Keratinocyte (primary cell): ENCODE data around the gene PES1. TPM values are rescaled to one million over a fixed set of nuclear protein-coding genes. Genes with fewer than 3 reads are reported as not detected.

Source experiments
- DNase-seq: peaks from one replicate; pipeline ENCODE4 v3.0.0-alpha.2; 2011; ENCODE audit warnings: low read depth, missing footprints, low spot score
- FAIRE-seq: peaks from 2 replicates; lab custom pipeline; 2011; peaks lifted over from hg19 to GRCh38; lab: Jason Lieb, UNC
- H2AFZ ChIP-seq: 2 replicates; pipeline ENCODE4 v1.6.0; 2012; ENCODE audit warnings: low read length, control low read depth, inconsistent platforms; ENCODE audit not compliant: control insufficient read depth
- H3K27ac ChIP-seq: 2 replicates; pipeline ENCODE4 v1.5.1; 2011; ENCODE audit warnings: low read length; ENCODE audit not compliant: control insufficient read depth, insufficient read depth
- H3K27me3 ChIP-seq: 3 replicates; pipeline ENCODE4 v1.6.0; 2011; ENCODE audit warnings: low read length; ENCODE audit not compliant: control insufficient read depth, insufficient read depth; ENCODE audit errors: extremely low read depth
- H3K36me3 ChIP-seq, 2 experiments: 2 replicates in 1 of 2; 3 replicates in 1 of 2; pipeline ENCODE4 v1.5.1; 2011; ENCODE audit warnings: low read length in 2 of 2, mild to moderate bottlenecking in 1 of 2; ENCODE audit not compliant: control insufficient read depth in 2 of 2, insufficient read depth in 2 of 2; ENCODE audit errors: extremely low read depth in 1 of 2
- H3K4me1 ChIP-seq: 3 replicates; pipeline ENCODE4 v1.5.1; 2011; ENCODE audit warnings: low read length; ENCODE audit not compliant: control insufficient read depth, insufficient read depth; ENCODE audit errors: extremely low read depth
- H3K4me2 ChIP-seq: 3 replicates; pipeline ENCODE4 v1.6.0; 2011; ENCODE audit warnings: low read depth, low read length; ENCODE audit not compliant: control insufficient read depth, insufficient read depth; ENCODE audit errors: extremely low read depth
- H3K4me3 ChIP-seq, 3 experiments: fragments of 200-600 bp in 1 of 3; sonication (generic) in 1 of 3; 2 replicates in 2 of 3; 3 replicates in 1 of 3; pipeline ENCODE4 v1.5.1; 2011 to 2016; ENCODE audit warnings: low read length in 3 of 3, mild to moderate bottlenecking in 3 of 3, control low read depth in 2 of 3, inconsistent platforms in 1 of 3, low read depth in 1 of 3, mixed read lengths in 1 of 3, mixed run types in 1 of 3, moderate library complexity in 1 of 3; ENCODE audit not compliant: control insufficient read depth in 2 of 3, insufficient read depth in 2 of 3; ENCODE audit errors: extremely low read depth in 1 of 3
- H3K79me2 ChIP-seq: 2 replicates; pipeline ENCODE4 v1.6.0; 2012; ENCODE audit warnings: low read length; ENCODE audit not compliant: control insufficient read depth, insufficient read depth
- H3K9ac ChIP-seq: 3 replicates; pipeline ENCODE4 v1.6.0; 2011; ENCODE audit warnings: low read length; ENCODE audit not compliant: control insufficient read depth, insufficient read depth; ENCODE audit errors: extremely low read depth
- H3K9me1 ChIP-seq: 3 replicates; pipeline ENCODE4 v1.6.0; 2011; ENCODE audit warnings: low read length; ENCODE audit not compliant: control insufficient read depth, insufficient read depth; ENCODE audit errors: extremely low read depth
- H3K9me3 ChIP-seq: 2 replicates; pipeline ENCODE4 v1.5.1; 2012; ENCODE audit warnings: low read depth, low read length; ENCODE audit not compliant: control insufficient read depth
- H4K20me1 ChIP-seq: 3 replicates; pipeline ENCODE4 v1.6.0; 2011; ENCODE audit warnings: low read length; ENCODE audit not compliant: control insufficient read depth, insufficient read depth; ENCODE audit errors: extremely low read depth
- CTCF ChIP-seq, 3 experiments: IDR thresholded peaks in 1 of 3; conservative IDR thresholded peaks in 1 of 3; optimal IDR thresholded peaks in 1 of 3; 2 replicates in 2 of 3; 3 replicates in 1 of 3; pipeline versions ENCODE3 to v1.5.1; 2011; ENCODE audit warnings: low read length in 3 of 3, mild to moderate bottlenecking in 3 of 3, moderate library complexity in 2 of 3, control low read depth in 1 of 3, inconsistent platforms in 1 of 3; ENCODE audit not compliant: insufficient read depth in 2 of 3; ENCODE audit errors: extremely low read depth in 1 of 3
- EZH2 ChIP-seq: IDR thresholded peaks from one replicate; pipeline ENCODE4 v1.6.1; 2012; ENCODE audit warnings: inconsistent platforms, mild to moderate bottlenecking, low read length, moderate library complexity
- dilution Hi-C: fragments of 300-500 bp; cut with MboI; formaldehyde crosslinking; loops from one replicate; pipeline ENCODE4 v1.7.0; 2020; ENCODE audit warnings: low sequenced_read_pairs; ENCODE audit not compliant: extremely low pct_ligation_motif_present
- polyA plus RNA-seq, 5 experiments: library from polyadenylated mRNA; depleted of rRNA in 3 of 5; stranded (reverse) in 3 of 5; stranded (forward) in 1 of 5; unstranded in 1 of 5; fragments of >200 nt; gene quantifications; 1 replicate in 1 of 5; 2 replicates in 3 of 5; 3 replicates in 1 of 5; pipeline versions ENCODE4 v1.2.1 to v1.2.3, GENCODE V29; 2011 to 2012; ENCODE audit warnings: missing spikeins in 2 of 5, low read depth in 1 of 5, low replicate concordance in 1 of 5

PES1 gene
- polyA plus RNA-seq, 1 donor (not counting 4 experiments of a cell fraction or from before 2014, with no cell fraction given): 116 TPM

GRCh38 chr22:30537083-30537731, 54.5 kb downstream of the PES1 start:
- TF ChIP-seq EZH2 (no peak), CTCF (optimal IDR thresholded peaks at IDR 0.05 in 1 of 3, IDR thresholded peaks at IDR 0.05 in 1 of 3, conservative IDR thresholded peaks at IDR 0.05 in 1 of 3; ENCODE audit: extremely low read depth in 1 of 3, insufficient read depth in 2 of 3, low read length in 3 of 3) (no peak)
- H3K9me1 ChIP-seq: no peaks in the 10 kb centered on the region
- DNase-seq: no peak
- H3K4me1 ChIP-seq: no peaks in the 10 kb centered on the region
- H3K4me3 ChIP-seq: no peak overlapping the region
- H3K27ac ChIP-seq: no peak overlapping the region
- H3K27me3 ChIP-seq: peaks cover 11% of the 10 kb centered on the region
- H2AFZ ChIP-seq: no peak overlapping the region
- H3K9ac ChIP-seq: no peak overlapping the region
- dilution Hi-C loops: no loop called here
- H4K20me1 ChIP-seq: no peaks in the 10 kb centered on the region
- H3K36me3 ChIP-seq: no peaks in the 10 kb centered on the region
- no peaks in the 10 kb centered on the region for H3K9me3 ChIP-seq
- FAIRE-seq: no peak
- H3K4me2 ChIP-seq: no peak overlapping the region
- no peaks in the 10 kb centered on the region for H3K79me2 ChIP-seq

GRCh38 chr22:30535182-30535581, 56.5 kb downstream of the PES1 start:
- Histone ChIP-seq H3K36me3 (no peaks in the 10 kb centered on the region), H4K20me1 (no peaks in the 10 kb centered on the region), H3K9me3 (no peaks in the 10 kb centered on the region), H3K4me2 (no peak overlapping the region), H3K4me3 (no peak overlapping the region), H3K27ac (no peak overlapping the region), H2AFZ (no peak overlapping the region), H3K4me1 (no peaks in the 10 kb centered on the region), H3K9ac (no peak overlapping the region), H3K79me2 (no peaks in the 10 kb centered on the region), H3K27me3 (no peaks in the 10 kb centered on the region), H3K9me1 (no peaks in the 10 kb centered on the region)
- no peak for TF ChIP-seq EZH2
- TF ChIP-seq CTCF (optimal IDR thresholded peaks at IDR 0.05 in 1 of 3, IDR thresholded peaks at IDR 0.05 in 1 of 3, conservative IDR thresholded peaks at IDR 0.05 in 1 of 3; ENCODE audit: extremely low read depth in 1 of 3, insufficient read depth in 2 of 3, low read length in 3 of 3): no peak
- no peak for DNase-seq
- dilution Hi-C loops: no loop called here
- FAIRE-seq: no peak
